ENCODE measurements around the gene AMER3.

- TF ChIP-seq EZH2 (IDR thresholded peaks at IDR 0.05; ENCODE audit: borderline replicate concordance) (no peak), EZH2phosphoT487 (IDR thresholded peaks at IDR 0.05; ENCODE audit: low read depth, severe bottlenecking, unreplicated experiment) (no peak)
- TF ChIP-seq, protein P1, sequence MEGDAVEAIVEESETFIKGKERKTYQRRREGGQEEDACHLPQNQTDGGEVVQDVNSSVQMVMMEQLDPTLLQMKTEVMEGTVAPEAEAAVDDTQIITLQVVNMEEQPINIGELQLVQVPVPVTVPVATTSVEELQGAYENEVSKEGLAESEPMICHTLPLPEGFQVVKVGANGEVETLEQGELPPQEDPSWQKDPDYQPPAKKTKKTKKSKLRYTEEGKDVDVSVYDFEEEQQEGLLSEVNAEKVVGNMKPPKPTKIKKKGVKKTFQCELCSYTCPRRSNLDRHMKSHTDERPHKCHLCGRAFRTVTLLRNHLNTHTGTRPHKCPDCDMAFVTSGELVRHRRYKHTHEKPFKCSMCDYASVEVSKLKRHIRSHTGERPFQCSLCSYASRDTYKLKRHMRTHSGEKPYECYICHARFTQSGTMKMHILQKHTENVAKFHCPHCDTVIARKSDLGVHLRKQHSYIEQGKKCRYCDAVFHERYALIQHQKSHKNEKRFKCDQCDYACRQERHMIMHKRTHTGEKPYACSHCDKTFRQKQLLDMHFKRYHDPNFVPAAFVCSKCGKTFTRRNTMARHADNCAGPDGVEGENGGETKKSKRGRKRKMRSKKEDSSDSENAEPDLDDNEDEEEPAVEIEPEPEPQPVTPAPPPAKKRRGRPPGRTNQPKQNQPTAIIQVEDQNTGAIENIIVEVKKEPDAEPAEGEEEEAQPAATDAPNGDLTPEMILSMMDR (IDR thresholded peaks at IDR 0.05; ENCODE audit: poor library complexity): no peak
These were observed 43.3 kb downstream of the AMER3 start for GRCh38 chr2:130798472-130799218.

All from hepatocyte (in vitro differentiated cells).